Measurements from ENCODE around the gene RPL31. TPM values are rescaled to one million over a fixed set of nuclear protein-coding genes. Genes with fewer than 3 reads are reported as not detected.
A peak's percentile ranks its signal among the peaks of the same experiment; 100 is the strongest.

The RPL31 gene
- total RNA-seq, 1 donor from 2014 or later, result 1,335 TPM

DNA sequence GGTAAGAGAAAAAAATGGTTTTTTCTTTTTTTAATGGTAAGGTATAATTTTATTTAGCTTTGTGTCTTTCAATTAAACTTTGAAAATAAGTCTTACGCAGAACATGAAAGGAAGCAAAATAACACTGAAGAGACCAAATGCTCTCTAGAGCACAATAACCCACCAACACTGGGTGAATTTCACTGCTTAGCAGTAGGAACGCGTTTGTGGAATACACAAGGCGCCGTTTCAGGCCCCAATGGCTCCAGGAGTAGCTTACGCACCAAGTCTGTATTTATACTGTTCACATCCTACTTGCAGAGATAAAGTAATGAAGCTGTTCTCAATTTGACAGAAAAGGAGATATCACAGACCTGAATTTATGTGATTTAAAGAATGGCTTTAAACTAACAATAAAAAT is 23.5 kb downstream of the RPL31 start:
- Mint-ChIP-seq H3K9me3 (ENCODE audit: unreplicated experiment) (no peaks in the 10 kb centered on the region), H3K36me3 (ENCODE audit: unreplicated experiment) (peaks cover 23% of the 10 kb centered on the region), H3K27ac (ENCODE audit: unreplicated experiment) (no peak overlapping the region), H3K27me3 (ENCODE audit: unreplicated experiment) (no peaks in the 10 kb centered on the region), H3K4me1 (ENCODE audit: unreplicated experiment) (no peaks in the 10 kb centered on the region), H3K4me3 (ENCODE audit: unreplicated experiment) (no peak overlapping the region)
- DNase-seq (ENCODE audit: extremely low spot score, unreplicated experiment), result peak; percentile 7
- TF ChIP-seq, protein P1, sequence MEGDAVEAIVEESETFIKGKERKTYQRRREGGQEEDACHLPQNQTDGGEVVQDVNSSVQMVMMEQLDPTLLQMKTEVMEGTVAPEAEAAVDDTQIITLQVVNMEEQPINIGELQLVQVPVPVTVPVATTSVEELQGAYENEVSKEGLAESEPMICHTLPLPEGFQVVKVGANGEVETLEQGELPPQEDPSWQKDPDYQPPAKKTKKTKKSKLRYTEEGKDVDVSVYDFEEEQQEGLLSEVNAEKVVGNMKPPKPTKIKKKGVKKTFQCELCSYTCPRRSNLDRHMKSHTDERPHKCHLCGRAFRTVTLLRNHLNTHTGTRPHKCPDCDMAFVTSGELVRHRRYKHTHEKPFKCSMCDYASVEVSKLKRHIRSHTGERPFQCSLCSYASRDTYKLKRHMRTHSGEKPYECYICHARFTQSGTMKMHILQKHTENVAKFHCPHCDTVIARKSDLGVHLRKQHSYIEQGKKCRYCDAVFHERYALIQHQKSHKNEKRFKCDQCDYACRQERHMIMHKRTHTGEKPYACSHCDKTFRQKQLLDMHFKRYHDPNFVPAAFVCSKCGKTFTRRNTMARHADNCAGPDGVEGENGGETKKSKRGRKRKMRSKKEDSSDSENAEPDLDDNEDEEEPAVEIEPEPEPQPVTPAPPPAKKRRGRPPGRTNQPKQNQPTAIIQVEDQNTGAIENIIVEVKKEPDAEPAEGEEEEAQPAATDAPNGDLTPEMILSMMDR (IDR thresholded peaks at IDR 0.05), result no peak

GRCh38 chr2:101026253-101026701 is 24.2 kb downstream of the RPL31 start:
- H3K27me3 Mint-ChIP-seq (ENCODE audit: unreplicated experiment), result no peaks in the 10 kb centered on the region
- TF ChIP-seq, protein P1 (IDR thresholded peaks at IDR 0.05), result no peak
- no peak overlapping the region for H3K4me3 Mint-ChIP-seq (ENCODE audit: unreplicated experiment)
- H3K4me1 Mint-ChIP-seq (ENCODE audit: unreplicated experiment), result no peaks in the 10 kb centered on the region
- H3K36me3 Mint-ChIP-seq (ENCODE audit: unreplicated experiment), result peaks cover 19% of the 10 kb centered on the region
- no peaks in the 10 kb centered on the region for H3K9me3 Mint-ChIP-seq (ENCODE audit: unreplicated experiment)
- H3K27ac Mint-ChIP-seq (ENCODE audit: unreplicated experiment), result no peak overlapping the region
- peak; percentile 40 for DNase-seq (ENCODE audit: extremely low spot score, unreplicated experiment)

DNA sequence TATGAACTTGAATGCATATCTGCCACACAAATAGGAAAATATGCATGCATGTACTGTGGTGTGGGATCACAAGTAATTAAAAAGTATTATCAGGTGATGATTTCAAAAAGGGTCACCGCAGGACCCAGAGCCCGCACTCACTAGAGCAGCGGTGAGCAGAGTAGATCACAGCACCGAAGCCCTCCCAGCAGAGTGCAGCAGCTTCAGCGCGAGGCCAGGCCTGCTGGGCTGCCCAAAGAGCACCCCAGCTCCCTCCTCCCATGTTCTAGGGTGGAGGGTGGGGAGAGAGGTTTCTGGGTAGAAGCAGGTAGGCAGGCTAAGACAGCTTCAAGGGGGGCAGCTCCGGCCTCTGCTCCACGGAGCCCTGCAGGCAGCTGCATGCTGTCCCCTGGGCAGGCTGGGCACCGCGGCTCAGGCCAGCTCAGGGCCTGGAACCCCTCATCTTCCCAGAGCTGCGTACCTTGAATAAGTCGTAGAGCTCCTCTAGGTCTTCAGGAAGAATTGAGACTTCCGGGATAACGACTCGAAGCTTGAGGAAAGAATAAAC is 24.9 kb downstream of the RPL31 start:
- Mint-ChIP-seq H3K9me3 (ENCODE audit: unreplicated experiment) (no peaks in the 10 kb centered on the region), H3K36me3 (ENCODE audit: unreplicated experiment) (peaks cover 18% of the 10 kb centered on the region), H3K4me3 (ENCODE audit: unreplicated experiment) (no peak overlapping the region), H3K27me3 (ENCODE audit: unreplicated experiment) (no peaks in the 10 kb centered on the region), H3K27ac (ENCODE audit: unreplicated experiment) (no peak overlapping the region), H3K4me1 (ENCODE audit: unreplicated experiment) (no peaks in the 10 kb centered on the region)
- DNase-seq (ENCODE audit: extremely low spot score, unreplicated experiment), result peak; percentile 72
- TF ChIP-seq, protein P1 (IDR thresholded peaks at IDR 0.05), result no peak

GRCh38 chr2:101027852-101028251 is 25.8 kb downstream of the RPL31 start:
- Mint-ChIP-seq H3K4me1 (ENCODE audit: unreplicated experiment) (no peaks in the 10 kb centered on the region), H3K27ac (ENCODE audit: unreplicated experiment) (no peak overlapping the region)
- TF ChIP-seq, protein P1 (IDR thresholded peaks at IDR 0.05), result no peak

DNA sequence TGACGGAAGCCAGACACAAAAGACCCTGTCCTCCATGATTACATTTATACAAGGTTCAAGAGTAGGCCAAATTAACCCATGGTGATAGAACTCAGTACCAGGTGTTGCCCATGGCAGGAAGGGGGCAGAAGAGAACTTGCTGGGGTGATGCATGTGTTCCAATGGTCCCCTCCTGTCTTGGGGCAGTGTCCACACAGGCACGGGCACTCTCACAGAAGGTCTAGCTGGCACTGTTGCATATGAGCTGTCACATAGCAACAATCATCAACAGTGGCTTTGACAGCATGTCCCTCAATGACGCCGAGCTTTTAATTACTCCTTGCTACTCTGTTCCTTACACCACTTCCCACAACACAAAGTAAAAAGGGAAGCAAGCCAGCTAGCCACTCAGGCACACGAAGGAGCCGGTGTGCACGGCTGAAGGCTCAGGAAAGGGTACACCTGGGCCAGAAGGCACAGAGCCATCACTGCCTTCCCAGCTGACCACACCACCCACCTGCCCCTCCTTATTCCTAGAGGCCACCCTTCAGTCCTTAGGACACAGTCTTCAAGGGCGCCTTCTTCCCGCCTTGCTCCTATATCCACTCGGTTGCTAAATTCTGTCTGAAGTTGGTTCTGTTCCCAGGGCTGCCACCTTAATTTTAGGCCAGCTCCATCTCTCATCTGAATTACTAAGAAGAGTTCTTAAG is 28.9 kb downstream of the RPL31 start:
- TF ChIP-seq, protein P1 (IDR thresholded peaks at IDR 0.05), result no peak
- DNase-seq (ENCODE audit: extremely low spot score, unreplicated experiment), result peak; percentile 51
- Mint-ChIP-seq H3K4me1 (ENCODE audit: unreplicated experiment) (no peaks in the 10 kb centered on the region), H3K9me3 (ENCODE audit: unreplicated experiment) (no peaks in the 10 kb centered on the region), H3K27me3 (ENCODE audit: unreplicated experiment) (no peaks in the 10 kb centered on the region), H3K4me3 (ENCODE audit: unreplicated experiment) (no peak overlapping the region), H3K36me3 (ENCODE audit: unreplicated experiment) (peaks cover 16% of the 10 kb centered on the region), H3K27ac (ENCODE audit: unreplicated experiment) (no peak overlapping the region)

More at GRCh38 chr2:101027852-101028251, 25.8 kb downstream of the RPL31 start:
- H3K4me3 Mint-ChIP-seq (ENCODE audit: unreplicated experiment), result no peak overlapping the region
- peak; percentile 65 for DNase-seq (ENCODE audit: extremely low spot score, unreplicated experiment)
- H3K27me3 Mint-ChIP-seq (ENCODE audit: unreplicated experiment), result no peaks in the 10 kb centered on the region
- peaks cover 18% of the 10 kb centered on the region for H3K36me3 Mint-ChIP-seq (ENCODE audit: unreplicated experiment)
- no peaks in the 10 kb centered on the region for H3K9me3 Mint-ChIP-seq (ENCODE audit: unreplicated experiment)

Measured in osteocyte (in vitro differentiated cells).